Measurements from ENCODE around the gene HJURP.

The HJURP gene

DNA sequence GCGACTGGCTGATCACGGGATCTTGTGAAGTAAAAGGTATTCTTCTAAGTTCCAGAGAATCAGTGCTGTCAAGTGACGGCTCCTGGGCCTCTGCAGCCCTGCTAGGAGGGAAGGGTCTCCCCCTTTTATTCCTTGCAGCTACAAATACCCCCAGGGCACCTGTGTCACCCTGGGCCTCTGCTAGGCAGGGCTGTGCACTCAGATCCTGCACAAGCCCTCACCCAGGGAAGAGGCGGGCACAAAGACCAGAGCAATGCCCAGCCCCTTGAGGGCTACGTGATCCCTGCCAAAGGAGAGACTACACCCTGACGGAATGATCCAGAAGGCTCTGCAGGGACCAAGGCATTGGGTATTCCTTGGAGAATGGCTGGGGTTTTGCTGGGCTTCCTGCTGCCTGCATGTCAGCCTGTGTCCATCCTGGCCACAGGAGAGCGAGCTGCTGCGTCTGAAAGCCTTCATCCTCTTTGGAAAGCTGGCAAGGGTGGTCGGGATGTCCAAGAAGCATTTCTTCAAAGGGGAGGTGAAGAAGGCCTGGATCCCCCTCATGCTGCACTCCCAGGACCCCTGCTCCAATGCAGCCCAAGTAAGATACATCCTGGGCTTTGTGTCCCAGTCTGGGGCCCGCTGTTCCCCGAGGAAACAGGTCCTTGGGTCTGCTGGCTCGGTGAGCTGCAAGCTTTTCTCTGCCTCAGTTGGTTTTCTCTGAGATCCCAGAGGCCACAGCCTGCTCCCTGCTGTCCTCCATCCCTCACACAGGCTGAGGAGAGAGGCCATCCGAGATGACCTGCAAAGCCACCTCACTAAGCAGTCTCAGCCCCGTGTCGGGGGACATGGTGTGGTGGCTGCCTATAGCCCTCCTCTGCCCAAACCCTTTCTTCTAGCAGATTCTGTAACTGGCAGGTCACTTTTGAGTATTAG is 24.9 kb downstream of the HJURP start:
- no peak for DNase-seq

DNA sequence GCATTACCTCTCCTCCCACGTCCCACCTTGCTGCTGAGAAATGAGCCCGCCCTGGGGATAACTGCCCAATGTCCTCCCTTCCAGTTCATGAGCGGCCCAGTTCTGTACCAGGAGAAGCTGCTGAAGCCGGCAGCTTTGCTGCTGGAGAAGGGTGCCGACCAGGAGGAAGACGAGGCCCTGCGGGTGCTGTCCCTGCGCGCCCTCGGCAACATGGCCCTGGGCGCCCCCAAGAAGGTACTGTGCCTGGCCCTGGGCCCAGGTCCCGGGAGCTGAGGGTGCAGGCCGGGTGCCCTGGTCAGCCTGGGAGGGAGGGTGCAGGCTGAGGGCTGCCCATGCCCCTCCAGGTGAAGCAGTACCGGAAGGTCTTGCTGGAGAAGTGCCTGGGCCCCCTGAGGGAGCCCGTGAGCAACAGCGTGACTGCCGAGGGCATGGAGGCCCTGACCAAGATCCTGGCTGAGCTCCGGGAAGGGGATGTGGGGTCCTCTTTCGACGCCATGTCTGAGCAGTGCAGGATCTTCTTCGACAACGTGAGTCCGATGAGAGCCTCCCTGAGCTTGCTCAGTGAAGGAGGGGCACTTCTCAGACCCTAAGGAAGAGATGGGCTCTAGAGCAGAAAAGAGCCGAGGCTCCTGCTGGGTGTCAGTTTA is 25.7 kb downstream of the HJURP start:
- no peak for DNase-seq

DNA sequence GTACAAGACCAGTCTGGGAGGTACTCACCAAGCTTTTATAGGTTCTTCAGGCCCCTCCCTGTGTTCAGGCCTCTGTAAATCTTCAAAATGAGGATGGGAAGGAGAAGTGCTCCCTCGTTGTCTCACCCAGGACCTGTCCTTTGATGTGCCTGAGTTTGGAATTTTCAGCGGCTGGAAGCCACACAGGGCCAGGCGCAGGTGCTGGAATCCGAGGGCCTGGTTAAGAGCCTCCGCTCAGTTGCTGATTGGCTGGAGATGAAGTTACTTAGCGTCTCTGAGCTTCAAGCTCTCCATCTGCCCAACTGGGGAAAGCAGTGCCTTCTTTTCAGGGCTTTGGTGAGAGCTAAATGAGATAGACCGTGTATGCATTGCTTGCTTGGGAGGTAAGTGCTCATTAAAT is 30.0 kb downstream of the HJURP start:
- no peak for DNase-seq

DNA sequence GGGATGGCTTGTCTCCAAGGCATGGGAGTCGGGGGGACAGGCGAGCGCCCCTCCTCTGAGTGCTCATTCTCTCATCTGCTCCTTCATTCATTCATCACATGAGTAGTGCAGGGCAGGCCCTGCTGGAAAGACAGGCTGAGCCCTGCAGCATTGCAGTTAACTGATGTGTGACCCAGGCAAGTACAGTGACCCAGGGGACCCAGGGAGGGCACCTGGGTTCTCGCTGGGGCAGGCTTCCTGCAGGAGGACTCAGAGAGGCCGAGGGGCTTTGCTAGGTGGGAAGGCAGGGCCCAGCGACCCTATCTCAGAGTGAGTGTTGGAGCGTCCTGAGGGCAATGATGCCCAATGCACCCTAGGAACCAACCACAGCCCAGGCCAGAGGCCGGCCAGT is 30.6 kb downstream of the HJURP start:
- DNase-seq: no peak

DNA sequence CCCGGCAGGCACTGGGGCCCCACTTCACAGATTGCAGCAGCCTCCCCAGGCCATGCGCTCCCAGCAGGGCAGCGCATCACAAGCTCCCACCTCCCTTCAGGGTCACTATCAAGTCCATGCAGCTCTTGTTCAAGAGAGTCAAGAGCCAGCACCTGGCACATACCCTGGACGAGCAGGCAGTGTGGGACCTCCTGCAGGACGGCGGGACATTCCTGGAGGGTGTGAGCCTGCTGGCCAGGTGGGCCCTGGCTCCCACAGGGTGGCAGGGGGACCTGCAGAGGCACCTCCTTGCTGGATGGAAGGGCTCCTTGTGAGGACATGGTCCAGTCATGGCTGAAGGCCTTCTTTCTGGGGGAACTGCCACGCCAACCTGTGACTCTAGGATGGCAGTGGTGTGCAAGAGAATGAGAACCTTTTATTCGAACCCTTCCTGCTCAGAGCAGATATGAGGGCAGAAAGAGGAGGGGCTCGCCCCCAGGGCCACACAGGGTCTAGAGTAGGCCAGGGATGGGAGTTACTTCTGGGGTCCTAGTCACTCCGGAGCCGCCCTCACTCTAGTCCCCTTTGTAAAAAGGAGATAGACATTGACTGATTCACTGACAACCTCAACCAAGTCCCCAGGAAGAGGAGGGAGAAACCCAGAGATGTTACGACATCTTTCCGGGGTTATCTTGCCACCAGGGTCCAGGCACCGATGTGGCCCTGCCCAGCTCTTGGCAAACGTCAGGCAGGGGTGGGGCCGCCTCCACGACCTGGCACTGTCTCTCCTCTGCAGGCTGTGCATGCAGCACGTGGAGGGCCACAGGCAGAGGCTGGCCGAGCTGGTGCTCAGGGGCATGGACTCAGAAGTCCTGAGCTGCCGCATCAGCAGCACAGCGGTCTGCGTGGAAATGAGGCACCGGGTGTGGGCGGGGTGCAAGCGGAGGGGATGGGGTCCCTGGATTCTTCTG is 31.3 kb downstream of the HJURP start:
- no peak for DNase-seq

DNA sequence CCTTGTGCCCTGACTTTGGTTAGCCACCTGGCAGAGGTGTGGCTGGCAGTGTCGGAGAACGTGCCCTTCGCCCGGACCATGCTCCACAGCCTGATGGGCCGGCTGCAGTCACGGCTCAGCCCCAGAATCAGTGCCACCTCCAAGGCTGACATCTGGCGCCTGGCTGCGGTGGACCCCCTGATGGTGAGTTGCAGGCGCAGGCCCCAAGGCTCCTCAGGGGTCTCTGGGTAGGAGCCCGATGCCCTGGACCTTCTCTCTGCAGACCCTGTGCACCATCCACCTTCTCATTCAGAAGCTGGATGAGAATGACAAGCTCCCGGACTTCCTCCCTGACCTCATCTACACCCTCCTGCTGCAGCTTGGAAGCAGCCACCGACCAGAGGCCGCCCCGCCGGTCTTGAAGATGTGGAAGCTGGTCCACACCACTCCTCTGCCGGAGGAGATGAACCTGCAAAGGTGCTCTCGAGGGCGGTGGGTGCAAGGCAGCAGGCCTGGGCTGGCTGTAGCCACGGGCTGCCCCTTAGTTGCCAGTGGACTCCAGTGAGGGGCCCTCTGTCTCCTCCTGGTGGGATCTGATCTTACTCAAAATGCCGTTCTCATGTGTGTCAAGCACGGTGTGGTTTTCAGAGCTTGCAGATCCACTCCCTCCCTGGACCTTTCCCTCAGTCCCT is 32.1 kb downstream of the HJURP start:
- DNase-seq: no peak

DNA sequence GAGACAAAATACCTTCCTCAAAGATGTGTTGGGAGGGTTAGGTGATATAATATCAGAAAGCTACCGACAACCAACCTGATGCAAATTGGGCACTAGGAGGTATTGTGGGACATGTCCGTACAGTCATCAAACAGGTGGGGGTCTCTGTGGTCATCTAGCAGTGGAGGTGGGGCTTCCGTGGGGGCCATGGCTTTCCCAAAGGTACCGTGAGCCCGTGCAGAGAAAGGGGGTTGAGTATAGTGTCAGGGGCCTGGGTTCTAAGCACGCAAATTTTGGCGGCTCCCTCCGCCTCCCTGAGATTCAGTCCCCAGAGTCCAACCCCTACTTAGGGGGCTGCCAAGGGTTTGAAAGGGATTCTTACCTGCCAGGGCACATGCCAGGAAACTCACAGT is 32.6 kb downstream of the HJURP start:
- no peak for DNase-seq

DNA sequence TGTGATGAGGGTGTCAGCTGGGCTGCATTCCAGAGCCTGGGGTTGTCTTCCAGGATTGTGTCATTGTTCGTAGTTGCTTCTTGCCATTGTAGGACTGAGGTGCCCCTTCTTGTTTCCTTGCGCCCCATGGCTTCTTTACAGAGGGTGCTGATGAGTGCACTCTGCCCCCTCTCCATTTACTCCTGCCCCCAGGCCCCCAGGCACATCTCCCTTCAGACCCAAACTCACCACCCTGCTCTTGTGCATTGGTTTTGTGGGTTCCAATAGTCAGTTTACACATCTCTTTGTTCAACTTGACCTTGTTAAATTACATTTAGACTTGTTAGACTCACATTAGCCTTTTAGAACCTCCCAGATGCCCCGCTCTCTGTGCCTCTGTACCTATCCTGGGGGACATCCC is 33.1 kb downstream of the HJURP start:
- no peak for DNase-seq

DNA sequence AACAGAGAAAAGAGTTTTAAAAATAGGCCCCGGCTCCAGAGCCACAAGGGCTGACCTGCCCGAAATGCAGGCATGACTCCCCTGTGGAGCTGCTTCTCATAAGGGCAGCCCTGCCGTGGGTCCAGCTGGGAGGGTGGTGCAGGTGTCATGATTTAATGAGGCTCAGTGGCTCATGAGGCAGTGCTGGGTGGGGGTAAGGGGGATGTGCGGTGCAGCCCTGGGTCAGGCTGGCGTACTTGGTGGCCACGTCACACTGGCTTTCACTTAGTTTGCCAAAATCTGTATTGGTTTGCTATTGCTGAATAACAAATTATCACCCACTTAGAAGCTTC is 33.6 kb downstream of the HJURP start:
- no peak for DNase-seq

DNA sequence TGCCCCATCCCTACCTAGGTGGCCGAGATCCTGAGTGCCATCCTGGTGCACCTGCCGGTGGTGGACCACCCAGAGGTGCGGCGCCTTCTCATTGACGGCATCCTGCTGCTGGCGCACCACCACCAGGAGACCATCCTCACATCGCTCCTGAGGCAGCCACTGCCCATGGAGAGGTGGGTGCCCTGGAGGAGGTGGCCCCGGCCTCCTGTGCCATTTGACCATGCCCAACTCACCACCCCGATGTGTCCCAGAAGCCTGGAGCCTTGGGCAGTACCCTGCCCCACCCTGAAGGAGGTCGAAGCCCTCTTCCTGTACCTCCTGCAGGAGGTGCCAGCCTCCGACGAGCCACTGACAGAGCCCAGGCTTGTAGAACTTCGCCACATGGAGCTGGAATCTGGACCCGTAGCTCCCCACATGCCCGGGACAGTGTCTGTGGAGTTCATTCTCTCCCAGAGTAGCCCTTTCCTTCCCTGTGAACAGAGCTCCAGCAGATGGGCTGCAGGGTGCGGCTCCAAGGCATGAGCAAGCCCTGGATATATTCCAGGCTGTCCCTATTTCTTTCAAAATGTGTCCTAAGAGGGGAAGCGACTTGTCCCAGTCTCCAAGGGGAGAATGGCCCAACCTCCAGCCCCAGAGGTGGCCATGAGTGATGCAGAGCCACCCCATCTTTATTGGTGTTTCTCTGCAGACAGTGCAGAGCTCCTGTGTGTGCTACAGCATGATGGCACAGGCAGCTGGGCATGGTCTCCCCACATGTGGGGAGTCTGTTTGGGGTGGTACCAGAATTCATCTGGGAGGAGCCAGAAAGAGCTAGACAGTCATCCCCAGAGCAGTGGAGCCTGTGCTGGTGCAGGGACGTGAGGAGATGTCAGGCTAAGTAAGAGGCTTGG is 34.2 kb downstream of the HJURP start:
- no peak for DNase-seq

DNA sequence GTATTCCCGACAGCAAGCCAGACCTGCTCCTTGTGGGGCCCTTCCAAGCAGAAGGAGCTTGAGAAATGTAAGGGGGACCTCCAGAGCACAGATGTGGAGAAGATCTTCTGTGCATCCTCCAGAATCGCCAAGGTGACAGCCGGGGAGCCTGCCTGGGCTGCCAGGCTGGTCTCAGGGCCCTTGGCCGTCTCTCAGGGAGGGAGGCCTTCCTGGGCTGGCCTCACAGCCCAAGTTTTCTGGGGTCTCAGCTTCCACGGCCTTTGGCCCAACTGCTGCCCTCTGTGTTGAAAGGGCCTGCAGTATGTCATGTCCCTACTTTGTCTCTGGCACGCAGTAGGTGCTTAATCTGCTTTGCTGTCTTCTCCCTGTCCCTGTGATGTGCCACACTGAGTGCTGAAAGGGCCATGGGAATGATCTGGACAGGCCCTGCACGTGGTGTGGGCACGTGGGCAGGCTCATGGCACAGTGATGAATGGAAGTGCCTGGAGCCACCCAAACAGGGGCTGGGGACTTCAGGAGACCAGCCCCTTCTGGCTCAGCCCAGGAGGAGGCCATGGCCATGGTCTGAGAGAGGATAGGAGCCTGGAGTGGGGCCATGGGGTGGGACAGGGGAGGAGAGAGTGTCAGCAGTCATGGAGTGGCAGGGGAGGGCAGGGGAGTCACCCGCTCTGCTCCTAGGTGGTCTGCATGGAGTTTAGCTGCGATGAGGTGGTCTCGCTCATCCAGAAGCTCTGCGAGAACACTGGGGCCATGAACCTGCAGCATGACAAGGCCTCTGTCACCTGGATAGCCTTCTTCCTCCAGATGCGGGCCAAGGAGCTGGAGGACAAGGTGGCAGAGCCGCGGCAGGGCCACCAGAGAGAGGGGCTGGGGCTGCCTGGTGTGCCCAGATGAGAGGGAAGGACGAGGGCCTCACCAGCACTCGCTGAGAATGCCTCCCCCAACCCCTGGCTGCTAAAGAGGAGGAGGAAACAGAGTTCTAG is 35.4 kb downstream of the HJURP start:
- no peak for DNase-seq

DNA sequence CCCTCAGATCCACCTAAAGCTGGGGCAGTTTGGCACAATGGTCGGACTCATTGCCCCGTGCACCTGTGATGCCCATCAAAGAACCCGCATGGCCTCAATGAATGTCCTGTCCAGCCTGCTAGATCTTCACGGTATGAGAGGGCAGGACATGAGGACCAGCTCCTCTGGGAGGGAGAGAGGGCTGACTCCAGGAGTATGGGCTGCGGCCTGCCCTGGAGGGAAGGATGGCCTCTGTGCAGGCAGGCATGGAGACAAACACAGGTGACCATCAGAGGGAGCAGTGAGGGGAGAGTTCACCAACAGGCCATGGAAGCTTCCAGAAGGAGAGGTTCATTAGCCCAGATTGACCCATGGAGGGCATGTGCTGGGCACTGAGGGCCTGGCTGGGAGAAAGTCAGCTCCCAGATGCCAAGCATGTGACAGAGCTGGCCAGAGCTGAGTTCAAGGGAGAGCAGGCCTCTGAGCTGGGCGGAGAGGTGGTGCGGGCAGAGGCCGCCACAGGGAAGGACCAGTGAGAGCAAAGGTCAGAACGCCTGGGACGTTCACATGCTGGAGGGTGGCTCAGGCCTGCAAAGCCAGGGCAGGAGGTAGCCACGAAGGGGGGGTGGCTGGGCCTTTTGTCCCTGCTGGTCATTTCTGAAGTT is 36.2 kb downstream of the HJURP start:
- no peak for DNase-seq

DNA sequence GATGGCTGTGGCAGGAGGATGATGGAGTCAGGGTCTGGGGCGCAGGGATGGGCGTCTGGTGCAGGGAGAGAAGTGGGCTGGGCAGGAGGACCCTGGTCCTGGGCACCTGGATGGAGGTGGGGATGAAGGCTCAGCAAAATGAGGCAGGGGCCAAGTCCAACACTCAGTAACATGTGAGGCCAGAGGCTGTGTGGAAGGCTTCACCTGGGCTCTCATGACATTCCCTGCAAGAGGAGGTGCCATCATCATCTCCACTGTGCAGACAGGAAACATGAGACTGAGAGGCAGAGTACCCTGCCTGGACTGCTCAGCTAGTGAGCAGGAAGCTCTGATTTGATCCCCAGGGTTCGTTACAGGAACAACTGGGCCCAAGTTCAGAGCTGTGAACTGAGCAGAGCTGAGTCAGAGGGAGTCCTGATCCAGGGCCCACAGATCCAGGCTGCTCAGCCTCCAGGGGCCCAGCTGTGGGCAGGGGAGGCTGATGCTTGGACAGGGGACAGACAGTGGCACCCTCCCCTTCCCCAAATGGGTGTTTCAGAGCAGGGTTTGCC is 36.9 kb downstream of the HJURP start:
- no peak for DNase-seq

DNA sequence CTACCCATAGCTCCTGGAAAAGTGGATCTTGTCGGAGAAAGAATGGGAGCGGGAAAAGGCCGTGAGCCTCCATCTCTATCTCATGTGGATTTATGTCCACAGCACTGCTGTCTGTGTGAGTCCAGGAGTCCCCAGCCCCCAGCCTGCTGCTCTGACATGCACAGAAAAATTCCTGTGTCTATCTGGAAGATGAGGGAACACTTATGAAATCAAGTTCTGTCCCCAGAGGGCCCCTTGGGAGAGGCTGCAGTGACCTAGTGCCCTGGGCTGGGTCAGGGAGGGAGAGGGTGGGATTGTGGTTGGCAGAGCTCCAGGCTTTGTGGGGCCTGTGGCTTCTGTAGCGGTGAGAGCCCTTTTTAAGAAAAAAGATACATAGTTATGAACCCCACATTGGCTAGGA is 37.6 kb downstream of the HJURP start:
- DNase-seq: no peak

DNA sequence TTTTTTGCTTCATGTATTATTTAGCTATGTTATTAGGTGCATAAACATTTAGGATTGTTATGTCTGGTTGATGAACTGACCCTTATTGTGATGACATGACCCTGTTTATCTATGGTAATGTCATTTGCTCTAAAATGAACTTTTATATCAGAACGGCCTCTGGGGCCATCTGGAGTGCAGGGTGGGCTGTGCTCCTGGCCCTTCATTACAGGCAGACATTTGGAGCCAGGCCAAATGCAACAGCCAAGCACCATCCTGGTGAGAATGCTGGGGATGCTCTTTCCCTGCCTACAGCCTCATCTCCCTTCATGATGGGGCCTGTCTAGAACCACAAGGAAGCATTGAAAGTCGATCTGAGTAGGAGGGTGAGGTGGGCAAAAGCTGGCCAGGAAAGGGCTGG is 38.0 kb downstream of the HJURP start:
- DNase-seq: no peak

DNA sequence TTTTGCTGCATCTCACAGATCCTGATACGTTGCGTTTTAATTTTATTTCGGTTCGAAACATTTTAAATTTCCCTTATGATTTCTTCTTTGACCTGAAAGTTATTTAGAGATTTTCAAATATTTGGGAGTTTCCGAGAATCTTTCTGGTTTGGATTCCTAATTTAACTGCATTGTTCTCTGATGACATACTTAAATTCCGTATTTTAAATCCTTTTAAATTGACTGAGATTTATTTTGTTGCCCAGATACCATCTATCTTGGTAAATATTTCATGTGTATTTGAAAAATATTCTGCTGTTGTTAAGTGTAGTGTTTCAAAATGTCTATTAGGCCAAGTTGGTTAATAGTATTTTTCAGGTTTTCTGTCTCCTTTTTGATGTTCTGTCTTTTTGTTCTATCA is 38.5 kb downstream of the HJURP start:
- no peak for DNase-seq

DNA sequence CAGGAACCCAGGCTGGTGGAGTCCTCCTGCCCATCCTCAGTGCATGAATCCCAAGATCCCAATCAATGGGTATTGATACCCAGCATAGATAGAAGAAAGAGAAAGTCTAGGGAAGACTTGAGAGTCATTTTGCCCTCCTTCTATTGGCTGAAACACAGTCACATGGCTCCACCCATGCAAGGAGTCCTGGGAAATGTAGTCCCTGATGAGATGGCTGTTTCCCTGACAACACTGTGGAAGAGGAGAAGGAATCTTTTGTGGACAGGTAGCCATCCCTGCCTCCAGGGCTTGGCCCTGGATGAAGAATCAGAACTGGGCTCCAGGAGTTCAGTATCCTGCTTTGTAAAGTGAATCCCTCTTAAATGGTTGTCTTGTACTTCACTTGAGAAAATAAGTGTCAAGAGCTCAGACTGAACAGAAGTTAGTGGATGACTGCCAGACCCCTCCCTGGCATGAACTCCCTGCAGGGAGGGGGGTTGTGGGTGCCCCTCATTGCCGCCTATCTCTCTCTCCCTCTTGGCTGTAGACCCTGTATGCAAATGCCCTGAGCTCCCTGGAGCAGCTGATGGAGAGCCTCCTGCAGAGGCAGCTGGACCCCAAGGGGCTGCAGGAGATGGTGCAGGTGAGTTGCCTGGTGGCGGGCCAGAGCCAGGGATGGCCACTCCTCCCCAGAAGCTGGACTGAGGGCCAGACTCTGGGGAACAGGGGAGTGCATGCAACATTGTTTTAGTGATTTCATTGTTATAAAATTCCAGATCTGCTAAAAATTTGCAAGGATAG is 40.1 kb downstream of the HJURP start:
- DNase-seq: no peak

DNA sequence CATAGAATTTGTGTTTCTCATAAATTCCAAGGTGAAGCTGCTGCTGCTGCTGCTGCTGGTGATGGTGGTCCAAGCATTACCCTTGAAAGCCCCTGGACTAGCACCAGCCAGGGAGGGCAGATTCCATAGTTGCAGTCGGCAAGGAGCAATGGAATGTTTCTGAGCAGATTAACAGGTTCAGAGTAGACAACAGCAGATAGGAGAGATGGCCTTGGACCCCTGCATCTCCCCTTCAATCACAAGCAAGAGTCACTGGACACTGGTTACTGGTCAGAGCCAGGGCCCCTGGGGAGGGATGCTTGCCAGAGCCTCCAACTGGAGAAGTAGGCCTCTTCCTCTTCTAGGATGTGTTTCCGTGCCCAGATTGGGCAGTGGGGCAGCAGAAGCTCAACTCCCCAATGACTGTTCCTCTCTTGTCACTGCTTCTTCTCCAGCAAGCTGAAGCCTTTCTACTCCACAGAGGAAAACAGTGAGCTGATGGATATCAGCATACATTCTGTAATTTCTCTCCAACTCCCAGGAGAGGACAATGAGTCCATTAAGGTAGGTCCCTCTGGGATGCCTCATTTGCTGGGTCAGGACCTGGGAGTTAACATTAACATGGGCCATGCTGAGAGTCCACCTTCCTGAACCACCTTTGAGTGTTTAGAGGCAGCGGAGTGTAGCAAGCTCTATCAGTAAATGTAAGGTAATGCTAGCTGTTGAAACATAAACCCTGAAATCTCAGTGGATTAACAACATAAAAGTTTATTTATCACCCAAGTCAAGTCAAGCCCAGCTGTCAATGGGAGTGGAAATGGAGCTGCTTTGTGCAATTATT is 40.9 kb downstream of the HJURP start:
- DNase-seq: no peak

Measured in stimulated activated CD4-positive, alpha-beta T cell treated with anti-CD3 and anti-CD28 coated beads, Interleukin-12 subunit alpha, Interleukin-12 subunit beta, amount 100 ng/mL, for 4 hours (primary cell).